MM.1S (cell line): ENCODE results near the gene GSTP1.

ENCODE experiments used
- DNase-seq: peaks from one replicate; pipeline ENCODE4 v3.0.0-alpha.2; 2015
- H2AFZ ChIP-seq: fragments of 300-600 bp; sonication (generic); 2 replicates; pipeline ENCODE4 v1.6.0; 2016; ENCODE audit warnings: antibody characterized with exemption, low read length
- H3F3A ChIP-seq: fragments of 300-600 bp; sonication (generic); 2 replicates; pipeline ENCODE4 v1.6.1; 2016; ENCODE audit warnings: mild to moderate bottlenecking, antibody characterized with exemption, low read length, moderate library complexity, mixed read lengths; ENCODE audit not compliant: insufficient read depth
- H3K27ac ChIP-seq: fragments of 300-600 bp; sonication (generic); 2 replicates; pipeline ENCODE4 v1.5.1; 2016; ENCODE audit warnings: mild to moderate bottlenecking, low read length
- H3K27me3 ChIP-seq: fragments of 300-600 bp; sonication (generic); replicated peaks from 2 replicates; pipeline ENCODE4 v1.6.0; 2016; ENCODE audit warnings: low read length; ENCODE audit not compliant: insufficient read depth
- H3K36me3 ChIP-seq: fragments of 300-600 bp; sonication (generic); replicated peaks from 2 replicates; pipeline ENCODE4 v1.6.1; 2016; ENCODE audit warnings: mild to moderate bottlenecking, low read length, mixed read lengths; ENCODE audit not compliant: insufficient read depth
- H3K4me1 ChIP-seq: fragments of 300-600 bp; sonication (generic); 2 replicates; pipeline ENCODE4 v1.6.1; 2016; ENCODE audit warnings: low read length, mixed read lengths
- H3K4me2 ChIP-seq: fragments of 300-600 bp; sonication (generic); 2 replicates; pipeline ENCODE4 v1.6.0; 2016; ENCODE audit warnings: low read depth, low read length
- H3K4me3 ChIP-seq: fragments of 300-600 bp; sonication (generic); 2 replicates; pipeline ENCODE4 v1.5.1; 2016; ENCODE audit warnings: low read length, mixed read lengths
- H3K79me2 ChIP-seq: fragments of 300-600 bp; sonication (generic); 2 replicates; pipeline ENCODE4 v1.6.1; 2016; ENCODE audit warnings: mixed run types, low read length, mixed read lengths
- H3K9ac ChIP-seq: fragments of 300-600 bp; sonication (generic); 2 replicates; pipeline ENCODE4 v1.6.1; 2016; ENCODE audit warnings: low read length, mixed read lengths
- H3K9me2 ChIP-seq: fragments of 300-600 bp; sonication (generic); replicated peaks from 2 replicates; pipeline ENCODE4 v1.6.1; 2016; ENCODE audit warnings: mild to moderate bottlenecking, low read length, mixed read lengths; ENCODE audit not compliant: insufficient read depth
- H3K9me3 ChIP-seq: fragments of 300-600 bp; sonication (generic); replicated peaks from 2 replicates; pipeline ENCODE4 v1.6.1; 2016; ENCODE audit warnings: mild to moderate bottlenecking, low read length, mixed read lengths; ENCODE audit not compliant: insufficient read depth
- H4K20me1 ChIP-seq: fragments of 300-600 bp; sonication (generic); 2 replicates; pipeline ENCODE4 v1.6.1; 2016; ENCODE audit warnings: mild to moderate bottlenecking, low read length, moderate library complexity, mixed read lengths; ENCODE audit not compliant: insufficient read depth
- EZH2 ChIP-seq: fragments of 300-600 bp; sonication (generic); optimal IDR thresholded peaks from 2 replicates; pipeline ENCODE3; 2017; ENCODE audit warnings: low read depth, mild to moderate bottlenecking, antibody characterized with exemption, low read length, mixed read lengths
- EZH2phosphoT487 ChIP-seq: fragments of 300-600 bp; sonication (generic); IDR thresholded peaks from 2 replicates; pipeline ENCODE4 v1.6.1; 2018; ENCODE audit warnings: antibody characterized with exemption, low read length
- TF ChIP-seq, protein P1 (sequence below): fragments of 300-600 bp; sonication (generic); IDR thresholded peaks from 2 replicates; pipeline ENCODE4 v1.5.1; 2016; ENCODE audit warnings: antibody characterized with exemption, low read length, mixed read lengths

GSTP1 gene

DNA sequence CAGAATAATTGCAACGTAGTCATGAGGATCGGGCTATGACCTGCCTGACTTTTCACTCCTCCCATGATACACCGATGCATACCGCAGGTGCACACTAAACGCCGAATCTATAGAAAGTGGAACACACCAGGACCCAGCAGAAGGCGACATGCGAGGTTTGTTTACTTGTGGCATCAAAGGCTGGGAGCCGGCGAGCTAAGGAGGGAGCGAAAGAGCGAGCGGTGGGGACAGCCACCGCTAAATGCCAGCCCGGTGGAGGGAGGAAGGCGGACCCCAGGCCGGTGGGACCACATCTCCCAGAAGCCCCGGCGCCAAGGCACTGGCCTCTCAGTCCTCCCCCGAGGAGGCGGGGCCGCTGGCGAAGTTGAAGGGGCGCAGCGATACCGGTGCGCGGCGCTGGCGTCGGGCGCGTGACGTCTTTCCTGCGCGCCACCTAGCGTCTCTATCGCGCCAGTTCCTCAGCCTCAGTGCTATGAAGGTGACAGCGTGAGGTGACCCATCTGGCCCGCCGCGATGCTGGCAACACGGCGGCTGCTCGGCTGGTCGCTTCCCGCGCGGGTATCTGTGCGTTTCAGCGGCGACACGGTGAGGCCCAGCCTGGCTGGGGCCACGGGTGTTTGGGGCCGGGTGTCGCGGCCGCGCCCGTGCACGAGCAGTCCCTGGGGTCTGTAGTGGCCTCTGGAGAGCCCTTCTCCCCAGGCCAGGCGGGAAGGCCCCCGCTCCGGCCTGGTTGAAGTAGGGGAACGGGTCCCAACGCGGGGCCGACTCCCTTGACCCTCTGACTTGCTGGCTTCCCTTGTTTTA, 23.1 kb downstream of the GSTP1 start, which contains the start of gene NDUFV1:
Gene NDUFV1 (plus strand): TSS at position 445 of the 804 bp plus-strand sequence. CDS start 69 bp downstream, at position 514.
- H3K9me3 ChIP-seq: no peaks in the 10 kb centered on the region
- H3F3A ChIP-seq: peaks cover 6% of the 10 kb centered on the region; the same call in 1 of the 2 replicates
- H3K4me1 ChIP-seq: 0 out of 2 replicates have a peak, but pooled peaks cover 2% of the 10 kb centered on the region
- no peaks in the 10 kb centered on the region for H3K27me3 ChIP-seq
- H3K36me3 ChIP-seq: no peaks in the 10 kb centered on the region; the same call in 1 of the 2 replicates
- H4K20me1 ChIP-seq: no peaks in the 10 kb centered on the region
- H3K9ac ChIP-seq: peak within 1 kb of the TSS; percentile 98
- H3K4me3 ChIP-seq: peak within 1 kb of the TSS; percentile 99
- H3K9me2 ChIP-seq: no peaks in the 10 kb centered on the region
- peak within 1 kb of the TSS; percentile 93 for H3K4me2 ChIP-seq
- H3K27ac ChIP-seq: peak within 1 kb of the TSS; percentile 54; the same call in 1 of the 2 replicates
- peaks cover 32% of the 10 kb centered on the region for H3K79me2 ChIP-seq
- TF ChIP-seq, protein P1, sequence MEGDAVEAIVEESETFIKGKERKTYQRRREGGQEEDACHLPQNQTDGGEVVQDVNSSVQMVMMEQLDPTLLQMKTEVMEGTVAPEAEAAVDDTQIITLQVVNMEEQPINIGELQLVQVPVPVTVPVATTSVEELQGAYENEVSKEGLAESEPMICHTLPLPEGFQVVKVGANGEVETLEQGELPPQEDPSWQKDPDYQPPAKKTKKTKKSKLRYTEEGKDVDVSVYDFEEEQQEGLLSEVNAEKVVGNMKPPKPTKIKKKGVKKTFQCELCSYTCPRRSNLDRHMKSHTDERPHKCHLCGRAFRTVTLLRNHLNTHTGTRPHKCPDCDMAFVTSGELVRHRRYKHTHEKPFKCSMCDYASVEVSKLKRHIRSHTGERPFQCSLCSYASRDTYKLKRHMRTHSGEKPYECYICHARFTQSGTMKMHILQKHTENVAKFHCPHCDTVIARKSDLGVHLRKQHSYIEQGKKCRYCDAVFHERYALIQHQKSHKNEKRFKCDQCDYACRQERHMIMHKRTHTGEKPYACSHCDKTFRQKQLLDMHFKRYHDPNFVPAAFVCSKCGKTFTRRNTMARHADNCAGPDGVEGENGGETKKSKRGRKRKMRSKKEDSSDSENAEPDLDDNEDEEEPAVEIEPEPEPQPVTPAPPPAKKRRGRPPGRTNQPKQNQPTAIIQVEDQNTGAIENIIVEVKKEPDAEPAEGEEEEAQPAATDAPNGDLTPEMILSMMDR: peak; percentile 57
- no peak for TF ChIP-seq EZH2
- peak within 1 kb of the TSS; percentile 89 for H2AFZ ChIP-seq
- peak; percentile 97 for DNase-seq

DNA sequence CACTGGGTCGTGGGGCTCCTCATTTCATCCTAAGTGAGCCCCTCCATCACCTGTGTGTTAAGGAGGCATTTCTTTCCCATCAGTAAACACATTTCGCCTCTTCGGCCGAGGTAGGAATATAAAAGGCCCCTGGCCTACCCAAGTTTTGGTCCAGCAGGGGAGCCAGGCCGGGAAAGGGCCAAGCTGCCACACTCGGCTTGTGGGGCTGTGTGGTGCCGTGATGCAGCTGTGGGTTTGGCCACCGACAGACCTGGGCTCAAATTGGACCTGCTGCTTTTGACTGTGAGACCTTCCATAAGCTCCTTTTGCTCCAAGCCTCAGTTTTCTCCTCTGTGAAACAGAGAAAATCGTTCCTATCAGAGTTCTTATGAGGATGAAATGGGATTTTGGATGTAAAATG, 23.9 kb downstream of the GSTP1 start:
- peak overlapping the region; percentile 93 for H3K4me2 ChIP-seq
- H3K9me3 ChIP-seq: no peaks in the 10 kb centered on the region
- H3K27ac ChIP-seq: peak overlapping the region; percentile 54; the same call in 1 of the 2 replicates
- peaks cover 32% of the 10 kb centered on the region for H3K79me2 ChIP-seq
- peak overlapping the region; percentile 99 for H3K4me3 ChIP-seq
- no peaks in the 10 kb centered on the region; the same call in none of the 2 replicates for H3K36me3 ChIP-seq
- DNase-seq: no peak
- H2AFZ ChIP-seq: 0 out of 2 replicates have a peak overlapping the region, but pooled peaks have one; percentile 33
- peaks cover 6% of the 10 kb centered on the region; the same call in 1 of the 2 replicates for H3F3A ChIP-seq
- TF ChIP-seq EZH2 (no peak), EZH2phosphoT487 (no peak)
- TF ChIP-seq, protein P1: no peak
- peak overlapping the region; percentile 98 for H3K9ac ChIP-seq
- H3K4me1 ChIP-seq: no peaks in the 10 kb centered on the region
- H3K9me2 ChIP-seq: no peaks in the 10 kb centered on the region
- H3K27me3 ChIP-seq: no peaks in the 10 kb centered on the region
- H4K20me1 ChIP-seq: no peaks in the 10 kb centered on the region

DNA sequence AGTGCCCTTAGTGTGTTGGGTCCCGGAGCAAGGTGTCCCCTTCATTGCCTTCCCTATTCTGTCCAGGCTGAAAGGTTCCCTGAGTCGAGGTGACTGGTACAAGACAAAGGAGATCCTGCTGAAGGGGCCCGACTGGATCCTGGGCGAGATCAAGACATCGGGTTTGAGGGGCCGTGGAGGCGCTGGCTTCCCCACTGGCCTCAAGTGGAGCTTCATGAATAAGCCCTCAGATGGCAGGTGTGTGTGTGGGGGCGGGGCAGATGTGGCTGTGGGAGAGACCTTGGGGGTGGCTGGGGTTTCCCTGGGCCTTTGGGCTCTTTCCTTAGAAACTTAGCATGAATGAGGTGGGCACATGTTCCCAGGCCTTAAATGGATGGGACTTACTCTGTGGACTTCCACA, 24.9 kb downstream of the GSTP1 start:
- Histone ChIP-seq H3K79me2 (peaks cover 32% of the 10 kb centered on the region), H4K20me1 (no peaks in the 10 kb centered on the region), H3F3A (peaks cover 12% of the 10 kb centered on the region), H3K4me1 (peaks cover 8% of the 10 kb centered on the region), H3K4me3 (no peak overlapping the region), H3K36me3 (no peaks in the 10 kb centered on the region; the same call in none of the 2 replicates), H3K9ac (no peak overlapping the region), H3K27ac (no peak overlapping the region), H3K9me3 (no peaks in the 10 kb centered on the region), H3K4me2 (no peak overlapping the region), H3K27me3 (no peaks in the 10 kb centered on the region), H3K9me2 (no peaks in the 10 kb centered on the region), H2AFZ (no peak overlapping the region)
- DNase-seq: no peak
- no peak for TF ChIP-seq EZH2
- no peak for TF ChIP-seq EZH2phosphoT487
- TF ChIP-seq, protein P1: no peak
